ENCODE measurements around the gene POU2F3. TPM values are rescaled to one million over a fixed set of nuclear protein-coding genes. Genes with fewer than 3 reads are reported as not detected.
"Not testable (repeated sequence)": the region's sequence is repeated elsewhere in the genome, so short reads cannot be mapped to it uniquely, and the experiment has no call there.

The POU2F3 gene
- total RNA-seq, 1 experiment from 2014 or later, result not detected

- Histone ChIP-seq H3K4me3 (no peak overlapping the region), H3K9me3 (no peaks in the 10 kb centered on the region), H3K27me3 (no peaks in the 10 kb centered on the region), H3K36me3 (no peaks in the 10 kb centered on the region)
- no peak for DNase-seq
These were observed 6.6 kb upstream of the POU2F3 start for GRCh38 chr11:120233207-120233803.

GRCh38 chr11:120235024-120235628 is 4.8 kb upstream of the POU2F3 start:
- H3K27me3 ChIP-seq, result no peaks in the 10 kb centered on the region
- no peaks in the 10 kb centered on the region for H3K9me3 ChIP-seq
- H3K4me3 ChIP-seq, result no peak overlapping the region
- no peaks in the 10 kb centered on the region for H3K36me3 ChIP-seq
- DNase-seq, result no peak

- no peaks in the 10 kb centered on the region for H3K27me3 ChIP-seq
- DNase-seq, result no peak
These were observed 3.5 kb upstream of the POU2F3 start for GRCh38 chr11:120236169-120237107.

GRCh38 chr11:120238968-120239620 is 846 bp upstream of the POU2F3 start:
- DNase-seq, result no peak
- Histone ChIP-seq H3K9me3 (no peaks in the 10 kb centered on the region), H3K27me3 (no peaks in the 10 kb centered on the region)

More at GRCh38 chr11:120236169-120237107, 3.5 kb upstream of the POU2F3 start:
- Histone ChIP-seq H3K4me3 (no peak overlapping the region), H3K36me3 (no peaks in the 10 kb centered on the region), H3K9me3 (no peaks in the 10 kb centered on the region)

GRCh38 chr11:120240866-120241265 is 926 bp downstream of the POU2F3 start:
- no peaks in the 10 kb centered on the region for H3K27me3 ChIP-seq
- H3K36me3 ChIP-seq, result no peaks in the 10 kb centered on the region

More at GRCh38 chr11:120238968-120239620, 846 bp upstream of the POU2F3 start:
- no peak overlapping the region for H3K4me3 ChIP-seq
- H3K36me3 ChIP-seq, result no peaks in the 10 kb centered on the region

GRCh38 chr11:120241277-120241676 is 1.3 kb downstream of the POU2F3 start:
- Histone ChIP-seq H3K36me3 (no peaks in the 10 kb centered on the region), H3K27me3 (no peaks in the 10 kb centered on the region), H3K9me3 (no peaks in the 10 kb centered on the region), H3K4me3 (no peak overlapping the region)
- no peak for DNase-seq

More at GRCh38 chr11:120240866-120241265, 926 bp downstream of the POU2F3 start:
- DNase-seq, result no peak
- H3K9me3 ChIP-seq, result no peaks in the 10 kb centered on the region
- no peak overlapping the region for H3K4me3 ChIP-seq

GRCh38 chr11:120243221-120243620 is 3.3 kb downstream of the POU2F3 start:
- no peak overlapping the region for H3K4me3 ChIP-seq
- H3K9me3 ChIP-seq, result no peaks in the 10 kb centered on the region
- no peak for DNase-seq
- H3K36me3 ChIP-seq, result no peaks in the 10 kb centered on the region
- no peaks in the 10 kb centered on the region for H3K27me3 ChIP-seq

GRCh38 chr11:120244476-120245365 is 4.8 kb downstream of the POU2F3 start:
- Histone ChIP-seq H3K9me3 (no peaks in the 10 kb centered on the region), H3K36me3 (no peaks in the 10 kb centered on the region), H3K27me3 (no peaks in the 10 kb centered on the region), H3K4me3 (no peak overlapping the region)
- DNase-seq, result peak; percentile 45

GRCh38 chr11:120245434-120245833 is 5.5 kb downstream of the POU2F3 start:
- no peak for DNase-seq
- no peaks in the 10 kb centered on the region for H3K27me3 ChIP-seq
- no peak overlapping the region for H3K4me3 ChIP-seq
- H3K9me3 ChIP-seq, result no peaks in the 10 kb centered on the region
- H3K36me3 ChIP-seq, result no peaks in the 10 kb centered on the region

GRCh38 chr11:120248551-120249278 is 8.8 kb downstream of the POU2F3 start:
- DNase-seq, result no peak
- no peaks in the 10 kb centered on the region for H3K9me3 ChIP-seq
- H3K4me3 ChIP-seq, result no peak overlapping the region
- H3K36me3 ChIP-seq, result no peaks in the 10 kb centered on the region
- H3K27me3 ChIP-seq, result no peaks in the 10 kb centered on the region; the same call in 1 of the 2 replicates

- H3K36me3 ChIP-seq, result no peaks in the 10 kb centered on the region
- DNase-seq, result no peak
- H3K4me3 ChIP-seq, result no peak overlapping the region
- H3K27me3 ChIP-seq, result no peaks in the 10 kb centered on the region; the same call in 1 of the 2 replicates
- H3K9me3 ChIP-seq, result no peaks in the 10 kb centered on the region
These were observed 9.6 kb downstream of the POU2F3 start for GRCh38 chr11:120249279-120250262.

GRCh38 chr11:120253377-120253776 is 13.4 kb downstream of the POU2F3 start:
- not testable (repeated sequence) for H3K27me3 ChIP-seq, DNase-seq, H3K36me3 ChIP-seq, H3K9me3 ChIP-seq, H3K4me3 ChIP-seq

GRCh38 chr11:120254788-120255518 is 15.0 kb downstream of the POU2F3 start:
- H3K36me3 ChIP-seq, result no peaks in the 10 kb centered on the region
- no peak overlapping the region for H3K4me3 ChIP-seq
- peaks cover 7% of the 10 kb centered on the region for H3K27me3 ChIP-seq
- no peaks in the 10 kb centered on the region for H3K9me3 ChIP-seq
- no peak for DNase-seq

- DNase-seq, result no peak
- Histone ChIP-seq H3K9me3 (no peaks in the 10 kb centered on the region), H3K4me3 (no peak overlapping the region), H3K27me3 (peaks cover 7% of the 10 kb centered on the region), H3K36me3 (no peaks in the 10 kb centered on the region)
These were observed 15.6 kb downstream of the POU2F3 start for GRCh38 chr11:120255519-120255866.

Data from MG63 (cell line).